SU-DHL-6 (cell line): ENCODE measurements around the gene TBC1D10B.

Source experiments
- H2AFZ ChIP-seq: fragments of 200-600 bp; sonication (generic); 2 replicates; pipeline ENCODE4 v1.6.1; 2014; ENCODE audit warnings: low read depth, mild to moderate bottlenecking, moderate library complexity, mixed read lengths, antibody characterized with exemption, low read length; ENCODE audit not compliant: severe bottlenecking
- H3F3A ChIP-seq: fragments of 200-600 bp; shearing (Covaris generic); 2 replicates; pipeline ENCODE4 v1.6.0; 2016; ENCODE audit warnings: antibody characterized with exemption, mild to moderate bottlenecking; ENCODE audit not compliant: insufficient read depth
- H3K27ac ChIP-seq: fragments of 200-600 bp; sonication (generic); 2 replicates; pipeline ENCODE4 v1.5.1; 2016; ENCODE audit warnings: low read depth, mild to moderate bottlenecking, low read length, moderate library complexity, mixed read lengths
- H3K27me3 ChIP-seq: fragments of 200-600 bp; sonication (generic), shearing (Covaris generic); 2 replicates; pipeline ENCODE4 v1.6.0; 2014; ENCODE audit warnings: mild to moderate bottlenecking, low read length
- H3K36me3 ChIP-seq: fragments of 200-600 bp; sonication (generic); 2 replicates; pipeline ENCODE4 v1.6.1; 2014; ENCODE audit warnings: mild to moderate bottlenecking, low read length, mixed read lengths
- H3K4me2 ChIP-seq: fragments of 300-600, 200-600 bp; shearing (Covaris generic), sonication (generic); 2 replicates; pipeline ENCODE4 v1.6.0; 2014; ENCODE audit warnings: low read length, low read depth, mild to moderate bottlenecking; ENCODE audit not compliant: poor library complexity, severe bottlenecking
- H3K4me3 ChIP-seq: fragments of 200-600 bp; sonication (generic); 2 replicates; pipeline ENCODE4 v1.5.1; 2014; ENCODE audit warnings: antibody characterized with exemption, low read length, mild to moderate bottlenecking, mixed read lengths; ENCODE audit not compliant: insufficient read depth, poor library complexity, severe bottlenecking
- H3K79me2 ChIP-seq: fragments of 200-600 bp; sonication (generic); 2 replicates; pipeline ENCODE4 v1.6.1; 2014; ENCODE audit warnings: mild to moderate bottlenecking, low read length, moderate library complexity; ENCODE audit not compliant: insufficient read depth
- H3K9ac ChIP-seq: fragments of 200-600 bp; sonication (generic); 2 replicates; pipeline ENCODE4 v1.7.0; 2014; ENCODE audit warnings: mild to moderate bottlenecking, low read length
- H3K9me2 ChIP-seq: fragments of 200-600 bp; sonication (generic); replicated peaks from 2 replicates; pipeline ENCODE4 v1.6.1; 2014; ENCODE audit warnings: low read length; ENCODE audit not compliant: insufficient read depth
- H3K9me3 ChIP-seq: fragments of 200-600 bp; sonication (generic); 2 replicates; pipeline ENCODE4 v1.6.1; 2014; ENCODE audit warnings: low read length, mixed read lengths; ENCODE audit not compliant: insufficient read depth
- H4K20me1 ChIP-seq: fragments of 200-600 bp; sonication (generic); 2 replicates; pipeline ENCODE4 v1.6.1; 2014; ENCODE audit warnings: low read depth, mild to moderate bottlenecking, antibody characterized with exemption, low read length, moderate library complexity, mixed read lengths
- EZH2phosphoT487 ChIP-seq: fragments of 200-600 bp; sonication (generic), shearing (Covaris generic); conservative IDR thresholded peaks from 2 replicates; pipeline ENCODE4 v1.6.1; 2018; ENCODE audit warnings: mild to moderate bottlenecking, antibody characterized with exemption, low read length, moderate library complexity, mixed read lengths
- TF ChIP-seq, protein P1 (sequence below): fragments of 200-600 bp; sonication (generic); IDR thresholded peaks from one replicate; pipeline ENCODE4 v1.5.1; 2017; ENCODE audit warnings: antibody characterized with exemption, mild to moderate bottlenecking, low read length, moderate library complexity; ENCODE audit not compliant: insufficient read depth, poor library complexity, severe bottlenecking

The TBC1D10B gene

DNA sequence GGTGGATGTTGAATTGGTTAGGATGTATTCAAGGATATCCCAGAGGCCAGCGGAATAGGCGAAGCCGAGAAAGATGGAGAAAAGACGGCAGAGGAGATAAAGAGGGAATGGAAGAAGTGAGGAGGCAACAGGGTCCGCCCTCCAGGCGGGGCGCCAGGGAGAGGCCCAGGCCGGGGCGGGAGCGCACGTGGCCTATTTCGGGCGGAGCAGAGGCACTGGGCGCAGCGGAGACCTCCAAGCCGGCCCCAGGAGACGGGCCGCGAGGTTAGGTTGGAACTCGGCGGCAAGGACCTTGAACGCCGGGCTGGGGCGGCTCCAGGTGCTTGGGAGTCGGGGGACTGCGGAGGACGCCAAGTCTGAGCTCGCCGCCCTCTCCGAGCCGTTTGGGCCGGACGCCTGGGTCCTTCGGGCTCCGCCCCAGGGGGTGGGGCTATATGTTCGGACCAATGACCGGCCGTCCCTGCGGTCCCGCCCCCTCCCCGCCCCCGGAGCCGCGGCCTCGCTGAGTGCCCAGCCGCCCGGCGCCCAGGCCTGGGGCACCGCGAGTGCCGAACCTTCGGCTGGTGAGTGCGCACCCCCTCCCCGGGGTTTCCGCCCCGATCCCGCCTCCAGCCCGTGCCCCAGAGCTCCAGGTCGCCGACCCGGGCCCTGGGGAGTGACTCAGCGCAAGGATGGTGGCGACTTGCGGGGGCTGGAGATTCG, 37.0 kb upstream of the TBC1D10B start, which contains the start of gene ZNF771:
Gene ZNF771 (plus strand): TSS at position 505 of the 702 bp plus-strand sequence. CDS start 448 bp downstream, outside the sequence.
- H3K79me2 ChIP-seq = no peaks in the 10 kb centered on the region
- H3F3A ChIP-seq = peaks cover 16% of the 10 kb centered on the region
- H3K9ac ChIP-seq = peak within 1 kb of the TSS; percentile 72
- H3K9me3 ChIP-seq = no peaks in the 10 kb centered on the region
- H3K9me2 ChIP-seq = no peaks in the 10 kb centered on the region
- H3K4me3 ChIP-seq = peak within 1 kb of the TSS; percentile 96
- peak within 1 kb of the TSS; percentile 75 for H3K4me2 ChIP-seq
- H2AFZ ChIP-seq = peak within 1 kb of the TSS; percentile 13
- no peaks in the 10 kb centered on the region for H3K27me3 ChIP-seq
- H3K27ac ChIP-seq = peak within 1 kb of the TSS; percentile 73
- no peaks in the 10 kb centered on the region for H3K36me3 ChIP-seq
- no peaks in the 10 kb centered on the region for H4K20me1 ChIP-seq
- TF ChIP-seq, protein P1, sequence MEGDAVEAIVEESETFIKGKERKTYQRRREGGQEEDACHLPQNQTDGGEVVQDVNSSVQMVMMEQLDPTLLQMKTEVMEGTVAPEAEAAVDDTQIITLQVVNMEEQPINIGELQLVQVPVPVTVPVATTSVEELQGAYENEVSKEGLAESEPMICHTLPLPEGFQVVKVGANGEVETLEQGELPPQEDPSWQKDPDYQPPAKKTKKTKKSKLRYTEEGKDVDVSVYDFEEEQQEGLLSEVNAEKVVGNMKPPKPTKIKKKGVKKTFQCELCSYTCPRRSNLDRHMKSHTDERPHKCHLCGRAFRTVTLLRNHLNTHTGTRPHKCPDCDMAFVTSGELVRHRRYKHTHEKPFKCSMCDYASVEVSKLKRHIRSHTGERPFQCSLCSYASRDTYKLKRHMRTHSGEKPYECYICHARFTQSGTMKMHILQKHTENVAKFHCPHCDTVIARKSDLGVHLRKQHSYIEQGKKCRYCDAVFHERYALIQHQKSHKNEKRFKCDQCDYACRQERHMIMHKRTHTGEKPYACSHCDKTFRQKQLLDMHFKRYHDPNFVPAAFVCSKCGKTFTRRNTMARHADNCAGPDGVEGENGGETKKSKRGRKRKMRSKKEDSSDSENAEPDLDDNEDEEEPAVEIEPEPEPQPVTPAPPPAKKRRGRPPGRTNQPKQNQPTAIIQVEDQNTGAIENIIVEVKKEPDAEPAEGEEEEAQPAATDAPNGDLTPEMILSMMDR = no peak
- TF ChIP-seq EZH2phosphoT487 = no peak

- Histone ChIP-seq H3K9ac (peak overlapping the region; percentile 72), H3K4me2 (peak overlapping the region; percentile 75), H4K20me1 (no peaks in the 10 kb centered on the region), H3K79me2 (no peaks in the 10 kb centered on the region), H2AFZ (peak overlapping the region; percentile 13), H3K27ac (no peak overlapping the region), H3K9me2 (no peaks in the 10 kb centered on the region), H3K9me3 (no peaks in the 10 kb centered on the region), H3K36me3 (no peaks in the 10 kb centered on the region), H3K4me3 (peak overlapping the region; percentile 96), H3F3A (peaks cover 18% of the 10 kb centered on the region), H3K27me3 (no peaks in the 10 kb centered on the region)
- TF ChIP-seq, protein P1 = no peak
Measured at GRCh38 chr16:30406795-30407101, 36.5 kb upstream of the TBC1D10B start.

DNA sequence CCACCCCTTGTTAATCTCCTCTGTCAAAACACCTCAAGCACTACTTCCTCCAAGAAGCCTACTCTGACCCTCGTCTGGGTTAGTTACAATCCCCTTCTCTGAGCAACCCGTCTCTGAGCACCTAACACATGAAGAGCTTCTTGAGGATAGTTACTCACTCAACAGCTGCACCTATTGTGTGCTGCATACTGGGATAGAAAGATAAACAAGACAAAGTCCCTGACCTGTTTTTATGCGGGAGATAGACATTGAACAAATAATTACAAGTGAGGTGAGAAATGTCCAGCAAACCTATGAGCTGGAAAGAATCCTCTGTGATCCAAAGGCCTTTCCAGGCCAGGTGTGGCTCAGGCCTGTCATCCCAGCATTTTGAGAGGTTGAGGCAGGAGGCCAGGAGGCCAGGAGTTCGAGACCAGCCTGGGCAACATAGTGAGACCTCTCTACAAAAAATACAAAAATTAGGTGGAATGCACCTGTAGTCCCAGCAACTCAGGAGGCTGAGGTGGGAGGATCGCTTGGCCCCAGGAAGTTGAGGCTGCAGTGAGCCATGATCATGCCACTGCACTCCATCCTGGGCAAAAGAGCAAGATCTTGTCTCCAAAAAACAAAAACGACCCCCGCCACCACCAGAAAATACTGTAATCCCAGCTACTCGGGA, 31.6 kb upstream of the TBC1D10B start:
- Histone ChIP-seq H3K36me3 (no peaks in the 10 kb centered on the region), H2AFZ (no peak overlapping the region), H3K27ac (no peak overlapping the region), H3K9me3 (no peaks in the 10 kb centered on the region), H3K79me2 (0 out of 2 replicates have a peak, but pooled peaks cover 2% of the 10 kb centered on the region), H3K9ac (no peak overlapping the region), H3K27me3 (no peaks in the 10 kb centered on the region), H3K4me2 (no peak overlapping the region), H3K9me2 (no peaks in the 10 kb centered on the region), H3K4me3 (no peak overlapping the region), H4K20me1 (no peaks in the 10 kb centered on the region), H3F3A (0 out of 2 replicates have a peak, but pooled peaks cover 7% of the 10 kb centered on the region)
- TF ChIP-seq, protein P1 = no peak
- TF ChIP-seq EZH2phosphoT487 = no peak
